Activated T-helper 1 cell treated with anti-CD3 and anti-CD28 coated beads, Interleukin-12 subunit alpha, Interleukin-12 subunit beta, Interleukin-2, Interleukin-4 antibody, amounts not matched to agents 30 ng/mL and 10 ng/mL and 1 ng/mL, durations not matched to agents 14 hours and 24 hours and 36 hours (primary cell): ENCODE results near the gene ENO2. TPM values are rescaled to one million over a fixed set of nuclear protein-coding genes. Genes with fewer than 3 reads are reported as not detected.
"Not testable (repeated sequence)": the region's sequence is repeated elsewhere in the genome, so short reads cannot be mapped to it uniquely, and the experiment has no call there.

ENCODE experiments used
- DNase-seq: peaks from one replicate; pipeline ENCODE4 v3.0.0; 2021; ENCODE audit warnings: low spot score
- H3K27ac Mint-ChIP-seq: one replicate; pipeline ENCODE4 v1.8.0; 2021; ENCODE audit warnings: mild to moderate bottlenecking, mixed read lengths
- H3K27me3 Mint-ChIP-seq: one replicate; pipeline ENCODE4 v1.8.0; 2022; ENCODE audit warnings: mild to moderate bottlenecking, moderate library complexity, mixed read lengths; ENCODE audit not compliant: insufficient read depth
- H3K36me3 Mint-ChIP-seq: one replicate; pipeline ENCODE4 v1.8.0; 2021; ENCODE audit warnings: low read depth, mixed read lengths
- H3K4me1 Mint-ChIP-seq: one replicate; pipeline ENCODE4 v1.8.0; 2021; ENCODE audit warnings: low read depth, mixed read lengths
- H3K4me3 Mint-ChIP-seq: one replicate; pipeline ENCODE4 v1.8.0; 2021; ENCODE audit warnings: mild to moderate bottlenecking, moderate library complexity, mixed read lengths
- H3K9me3 Mint-ChIP-seq: one replicate; pipeline ENCODE4 v1.8.0; 2021; ENCODE audit warnings: mixed read lengths
- intact Hi-C: fragments of 100-400 bp; cut with micrococcal nuclease; formaldehyde crosslinking; loops from one replicate; pipeline ENCODE4 v1.15.1; 2024
- total RNA-seq: library from RNA; stranded (reverse); gene quantifications from 2 replicates; pipeline ENCODE4 v1.2.3, GENCODE V29; 2022

Gene ENO2
- total RNA-seq, 1 donor from 2014 or later, result 156 TPM

- Mint-ChIP-seq H3K9me3 (no peaks in the 10 kb centered on the region), H3K27me3 (no peaks in the 10 kb centered on the region), H3K36me3 (no peaks in the 10 kb centered on the region), H3K27ac (no peak overlapping the region), H3K4me3 (no peak overlapping the region), H3K4me1 (no peaks in the 10 kb centered on the region)
- no peak for DNase-seq
- intact Hi-C loops, result loop anchor here (2.0 kb wide), 1 partner anchor 217 kb away; the partner anchor contains the start of gene ZNF384
These were observed 8.9 kb upstream of the ENO2 start for GRCh38 chr12:6905414-6906040.

DNA sequence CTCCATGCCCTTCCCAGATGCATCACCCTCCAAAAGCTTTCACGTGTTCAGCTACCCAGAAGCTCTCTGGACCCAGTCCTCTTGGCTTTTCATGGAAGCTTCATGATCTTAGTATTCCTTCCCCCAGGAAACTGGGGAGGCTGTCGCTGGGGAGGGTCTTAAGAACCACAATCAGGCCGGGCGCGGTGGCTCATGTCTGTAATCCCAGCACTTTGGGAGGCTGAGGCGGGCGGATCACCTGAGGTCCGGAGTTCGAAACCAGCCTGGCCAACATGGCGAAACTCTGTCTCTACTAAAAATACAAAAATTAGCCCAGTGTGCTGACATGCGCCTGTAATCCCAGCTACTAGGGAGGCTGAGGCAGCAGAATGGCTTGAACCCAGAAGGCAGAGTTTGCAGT lies 6.2 kb upstream of the ENO2 start:
- DNase-seq, intact Hi-C loops, H3K9me3 Mint-ChIP-seq, H3K4me3 Mint-ChIP-seq, H3K36me3 Mint-ChIP-seq, H3K27me3 Mint-ChIP-seq, H3K4me1 Mint-ChIP-seq, H3K27ac Mint-ChIP-seq: not testable (repeated sequence)

DNA sequence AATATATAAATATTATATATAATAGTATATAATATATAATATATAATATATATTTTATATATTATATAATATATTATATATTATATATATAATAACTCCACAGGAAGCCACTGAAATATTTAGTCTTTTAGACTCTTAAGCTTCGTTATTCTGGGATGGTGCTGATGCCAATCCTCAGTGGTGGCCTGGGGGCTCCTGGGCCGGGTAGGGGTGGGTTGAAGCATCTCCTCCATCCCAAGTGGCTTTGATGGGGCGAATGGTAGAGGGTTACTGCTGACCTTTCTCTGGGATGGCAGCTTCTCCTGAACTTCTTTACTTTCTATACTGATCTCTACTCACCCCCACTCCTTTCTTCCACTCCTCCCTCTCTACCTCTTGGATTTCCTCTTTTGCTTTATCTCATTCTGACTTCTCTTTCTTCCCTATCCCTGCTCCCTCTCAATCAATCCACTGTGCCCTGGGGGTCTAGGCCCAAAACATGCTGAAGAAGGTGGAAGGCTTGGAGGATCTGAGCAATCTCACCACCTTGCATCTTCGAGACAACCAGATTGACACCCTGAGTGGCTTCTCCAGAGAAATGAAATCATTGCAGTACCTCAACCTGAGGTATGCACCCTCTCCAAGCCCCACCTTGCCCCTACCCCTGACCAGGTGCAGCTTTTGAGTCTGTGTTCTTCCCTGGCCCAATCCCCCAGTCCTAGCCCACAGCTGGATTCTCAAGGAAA lies 4.8 kb upstream of the ENO2 start:
- Mint-ChIP-seq H3K4me1 (peaks cover 17% of the 10 kb centered on the region), H3K36me3 (no peaks in the 10 kb centered on the region), H3K27ac (no peak overlapping the region), H3K9me3 (no peaks in the 10 kb centered on the region), H3K4me3 (no peak overlapping the region), H3K27me3 (no peaks in the 10 kb centered on the region)
- intact Hi-C loops, result no loop called here
- DNase-seq, result no peak

- Mint-ChIP-seq H3K36me3 (peaks cover 14% of the 10 kb centered on the region), H3K27ac (peak overlapping the region; percentile 76), H3K27me3 (no peaks in the 10 kb centered on the region), H3K4me3 (peak overlapping the region; percentile 59), H3K4me1 (peaks cover 43% of the 10 kb centered on the region), H3K9me3 (no peaks in the 10 kb centered on the region)
- intact Hi-C loops, result no loop called here
- no peak for DNase-seq
These were observed 2.0 kb upstream of the ENO2 start for GRCh38 chr12:6912164-6912935.

DNA sequence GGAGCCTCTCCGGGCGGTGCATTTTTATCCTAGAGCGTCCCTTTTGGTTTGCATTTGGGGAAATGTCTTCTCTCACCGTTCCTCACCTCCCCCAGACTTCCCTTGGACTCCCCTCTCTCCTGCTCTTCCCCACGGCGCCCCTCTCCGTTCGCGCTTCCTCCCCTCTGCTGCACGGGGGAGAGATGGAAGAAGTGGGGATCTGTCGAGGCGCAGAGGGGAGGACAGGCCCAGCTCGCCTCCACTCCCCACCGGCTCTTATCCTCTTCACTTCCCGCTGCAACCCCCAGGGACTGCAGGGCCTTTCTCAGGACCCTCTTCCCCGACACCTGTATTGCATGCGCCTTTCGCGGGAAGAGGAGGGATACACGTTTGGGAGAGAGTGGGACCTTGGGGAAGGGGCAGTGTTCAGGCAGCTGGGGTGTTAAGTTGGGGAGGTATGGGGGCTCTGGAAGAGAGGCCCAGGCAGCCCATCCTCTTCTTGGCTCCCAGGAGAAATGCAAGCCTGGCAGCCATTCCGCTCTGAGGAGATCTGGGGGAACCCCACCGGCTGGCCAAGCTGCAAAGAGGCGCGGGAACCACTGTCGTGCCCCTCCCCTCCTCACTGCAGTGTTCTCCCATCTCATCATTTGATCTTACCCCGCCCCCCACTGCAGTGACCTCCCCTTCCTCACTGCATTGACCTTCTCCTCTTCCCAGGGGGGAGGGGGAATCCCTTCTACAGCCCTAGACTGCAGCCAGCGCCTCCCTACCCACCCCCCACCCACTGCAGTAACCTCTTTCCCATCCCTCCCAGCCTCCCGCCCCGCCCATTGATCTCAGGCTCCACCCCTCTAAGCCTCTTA lies 788 bp downstream of the ENO2 start:
- intact Hi-C loops, result loop anchor here (1.0 to 2.0 kb wide), 5 partner anchors 9 to 42 kb away; partner anchors contain the start of genes LRRC23 and SPSB2
- peak overlapping the region; percentile 96 for H3K4me3 Mint-ChIP-seq
- H3K36me3 Mint-ChIP-seq, result peaks cover 28% of the 10 kb centered on the region
- H3K4me1 Mint-ChIP-seq, result peaks cover 60% of the 10 kb centered on the region
- H3K27me3 Mint-ChIP-seq, result no peaks in the 10 kb centered on the region
- no peaks in the 10 kb centered on the region for H3K9me3 Mint-ChIP-seq
- no peak for DNase-seq
- peak overlapping the region; percentile 88 for H3K27ac Mint-ChIP-seq

DNA sequence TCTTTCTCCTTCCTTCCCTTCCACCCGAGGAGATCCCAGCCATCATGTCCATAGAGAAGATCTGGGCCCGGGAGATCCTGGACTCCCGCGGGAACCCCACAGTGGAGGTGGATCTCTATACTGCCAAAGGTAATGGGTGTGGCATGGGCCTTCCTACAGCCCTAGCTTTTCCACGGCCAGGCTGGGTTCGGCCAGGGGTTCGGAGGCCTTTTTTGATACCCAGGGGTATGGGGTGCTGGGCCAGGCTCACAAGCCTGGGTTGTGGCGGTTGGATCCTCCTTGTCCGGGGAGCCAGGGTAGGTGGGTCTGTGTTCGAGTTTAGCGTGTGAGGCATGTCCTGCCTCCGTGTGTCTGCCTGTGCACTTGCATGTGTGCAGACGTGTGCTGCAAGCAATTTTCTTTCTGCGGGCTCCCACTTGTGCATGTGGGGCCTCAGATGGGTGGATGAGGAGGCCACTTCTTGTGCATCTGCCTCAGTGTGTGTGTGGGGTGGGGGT lies 1.5 kb downstream of the ENO2 start:
- Mint-ChIP-seq H3K4me1 (peaks cover 60% of the 10 kb centered on the region), H3K27me3 (no peaks in the 10 kb centered on the region), H3K4me3 (peak overlapping the region; percentile 96), H3K9me3 (no peaks in the 10 kb centered on the region), H3K27ac (peak overlapping the region; percentile 88), H3K36me3 (peaks cover 28% of the 10 kb centered on the region)
- intact Hi-C loops, result loop anchor here (1.0 to 2.0 kb wide), 3 partner anchors 8 to 43 kb away; partner anchors contain the start of gene SPSB2
- no peak for DNase-seq

DNA sequence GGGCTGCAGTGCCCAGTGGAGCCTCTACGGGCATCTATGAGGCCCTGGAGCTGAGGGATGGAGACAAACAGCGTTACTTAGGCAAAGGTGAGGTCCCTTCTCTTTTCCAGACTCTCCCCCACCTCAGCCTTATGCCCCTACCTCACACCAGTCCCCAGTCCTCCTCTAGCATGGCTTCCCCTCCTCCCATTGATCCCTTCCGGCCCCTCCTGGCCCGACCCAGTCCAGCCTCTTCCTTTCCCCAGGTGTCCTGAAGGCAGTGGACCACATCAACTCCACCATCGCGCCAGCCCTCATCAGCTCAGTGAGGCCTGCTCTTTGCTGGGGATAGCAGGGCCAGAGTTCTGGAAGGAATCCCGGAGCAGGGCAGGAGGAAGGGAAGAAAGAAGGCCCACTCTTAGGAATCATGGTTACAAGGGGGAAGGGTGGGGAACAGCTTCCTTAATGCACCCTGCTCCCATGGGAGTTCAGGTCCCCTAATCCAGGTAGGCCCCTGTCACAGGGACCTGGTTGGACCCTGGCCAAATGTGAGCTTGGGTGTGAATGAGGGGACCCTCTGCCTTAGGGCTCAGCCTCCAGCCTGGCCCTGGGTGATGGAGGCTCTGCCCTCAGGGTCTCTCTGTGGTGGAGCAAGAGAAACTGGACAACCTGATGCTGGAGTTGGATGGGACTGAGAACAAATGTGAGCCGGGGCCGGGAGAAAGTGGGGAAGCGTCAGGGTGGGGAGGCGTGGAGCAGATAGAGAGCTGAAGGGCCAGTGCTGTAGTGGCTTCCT lies 2.2 kb downstream of the ENO2 start:
- intact Hi-C loops, result no loop called here
- H3K36me3 Mint-ChIP-seq, result peaks cover 33% of the 10 kb centered on the region
- no peak for DNase-seq
- H3K9me3 Mint-ChIP-seq, result no peaks in the 10 kb centered on the region
- H3K4me1 Mint-ChIP-seq, result peaks cover 60% of the 10 kb centered on the region
- H3K4me3 Mint-ChIP-seq, result peak overlapping the region; percentile 96
- peak overlapping the region; percentile 63 for H3K27ac Mint-ChIP-seq
- no peaks in the 10 kb centered on the region for H3K27me3 Mint-ChIP-seq

DNA sequence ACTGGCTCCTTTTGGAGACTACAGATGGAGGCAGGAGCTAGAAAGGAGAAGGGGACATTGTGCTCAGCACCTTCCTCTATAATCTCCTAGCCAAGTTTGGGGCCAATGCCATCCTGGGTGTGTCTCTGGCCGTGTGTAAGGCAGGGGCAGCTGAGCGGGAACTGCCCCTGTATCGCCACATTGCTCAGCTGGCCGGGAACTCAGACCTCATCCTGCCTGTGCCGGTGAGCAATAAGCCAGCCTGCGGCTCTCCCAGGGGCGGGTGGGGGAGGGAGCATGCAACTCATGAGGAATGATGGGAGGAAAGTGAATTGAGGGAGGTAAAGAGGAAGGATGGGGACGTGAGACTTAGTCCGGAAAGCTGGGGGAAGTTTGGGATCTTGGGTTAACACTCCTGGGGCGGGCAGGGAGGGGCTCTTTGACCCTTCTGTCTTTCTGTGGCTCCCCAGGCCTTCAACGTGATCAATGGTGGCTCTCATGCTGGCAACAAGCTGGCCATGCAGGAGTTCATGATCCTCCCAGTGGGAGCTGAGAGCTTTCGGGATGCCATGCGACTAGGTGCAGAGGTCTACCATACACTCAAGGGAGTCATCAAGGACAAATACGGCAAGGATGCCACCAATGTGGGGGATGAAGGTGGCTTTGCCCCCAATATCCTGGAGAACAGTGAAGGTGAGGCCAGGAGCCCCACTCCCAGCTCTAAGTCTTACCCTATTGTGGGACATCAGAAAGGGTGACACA lies 3.3 kb downstream of the ENO2 start:
- intact Hi-C loops, result no loop called here
- Mint-ChIP-seq H3K27ac (no peak overlapping the region), H3K9me3 (no peaks in the 10 kb centered on the region), H3K4me3 (no peak overlapping the region), H3K27me3 (no peaks in the 10 kb centered on the region), H3K36me3 (peaks cover 38% of the 10 kb centered on the region), H3K4me1 (peaks cover 57% of the 10 kb centered on the region)
- DNase-seq, result no peak

- DNase-seq, result no peak
- Mint-ChIP-seq H3K27ac (peak overlapping the region; percentile 56), H3K27me3 (no peaks in the 10 kb centered on the region), H3K4me1 (peaks cover 54% of the 10 kb centered on the region), H3K9me3 (no peaks in the 10 kb centered on the region), H3K36me3 (peaks cover 46% of the 10 kb centered on the region), H3K4me3 (no peak overlapping the region)
- intact Hi-C loops, result no loop called here
These were observed 5.2 kb downstream of the ENO2 start for GRCh38 chr12:6919588-6919987.

DNA sequence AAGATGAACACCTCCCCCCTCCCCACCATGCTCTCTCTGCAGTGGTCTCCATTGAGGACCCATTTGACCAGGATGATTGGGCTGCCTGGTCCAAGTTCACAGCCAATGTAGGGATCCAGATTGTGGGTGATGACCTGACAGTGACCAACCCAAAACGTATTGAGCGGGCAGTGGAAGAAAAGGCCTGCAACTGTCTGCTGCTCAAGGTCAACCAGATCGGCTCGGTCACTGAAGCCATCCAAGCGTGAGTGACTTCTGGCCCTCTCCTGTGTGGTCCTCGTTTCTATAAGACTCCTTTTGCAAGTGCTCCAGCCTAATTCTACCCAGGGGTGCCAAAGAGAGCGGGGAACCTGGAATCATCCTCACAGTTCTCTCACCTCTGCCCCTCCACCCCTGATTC lies 7.2 kb downstream of the ENO2 start:
- DNase-seq, result no peak
- intact Hi-C loops, result no loop called here
- Mint-ChIP-seq H3K36me3 (peaks cover 38% of the 10 kb centered on the region), H3K27me3 (no peaks in the 10 kb centered on the region), H3K4me1 (peaks cover 42% of the 10 kb centered on the region), H3K4me3 (no peak overlapping the region), H3K27ac (no peak overlapping the region), H3K9me3 (no peaks in the 10 kb centered on the region)
